Globus pallidus (tissue), 1 donor: ENCODE measurements around the gene ADK.
"Not testable (repeated sequence)": the region's sequence is repeated elsewhere in the genome, so short reads cannot be mapped to it uniquely, and the experiment has no call there.

ENCODE experiments used
- DNase-seq: peaks from one replicate; pipeline ENCODE4 v3.0.0-alpha.2; 2015; ENCODE audit warnings: low spot score

The ADK gene

GRCh38 chr10:74558403-74558802 is 407.4 kb downstream of the ADK start:
- DNase-seq: no peak

- DNase-seq: no peak
These were observed 407.9 kb downstream of the ADK start for GRCh38 chr10:74558897-74559296.

GRCh38 chr10:74568896-74569295 is 417.9 kb downstream of the ADK start:
- DNase-seq: not testable (repeated sequence)

GRCh38 chr10:74573497-74573896 is 422.5 kb downstream of the ADK start:
- DNase-seq: not testable (repeated sequence)

GRCh38 chr10:74575191-74575720 is 424.2 kb downstream of the ADK start:
- DNase-seq: no peak

GRCh38 chr10:74575912-74576311 is 424.9 kb downstream of the ADK start:
- DNase-seq: no peak

- DNase-seq: no peak
These were observed 425.6 kb downstream of the ADK start for GRCh38 chr10:74576586-74576985.

GRCh38 chr10:74580438-74580837 is 429.4 kb downstream of the ADK start:
- DNase-seq: not testable (repeated sequence)

- DNase-seq: no peak
These were observed 431.5 kb downstream of the ADK start for GRCh38 chr10:74582566-74582965.

- no peak for DNase-seq
These were observed 434.4 kb downstream of the ADK start for GRCh38 chr10:74585231-74586087.

GRCh38 chr10:74586088-74586585 is 435.1 kb downstream of the ADK start:
- DNase-seq: no peak

- no peak for DNase-seq
These were observed 436.3 kb downstream of the ADK start for GRCh38 chr10:74587109-74587854.

GRCh38 chr10:74589226-74589673 is 438.2 kb downstream of the ADK start:
- DNase-seq: peak; percentile 85

GRCh38 chr10:74589851-74590250 is 438.8 kb downstream of the ADK start:
- DNase-seq: no peak

GRCh38 chr10:74593470-74593869 is 442.4 kb downstream of the ADK start:
- no peak for DNase-seq

- DNase-seq: no peak
These were observed 445.7 kb downstream of the ADK start for GRCh38 chr10:74596713-74597112.

- DNase-seq: peak; percentile 29
These were observed 448.0 kb downstream of the ADK start for GRCh38 chr10:74598891-74599566.

GRCh38 chr10:74599672-74600071 is 448.7 kb downstream of the ADK start:
- no peak for DNase-seq

- DNase-seq: no peak
These were observed 449.1 kb downstream of the ADK start for GRCh38 chr10:74600170-74600569.

GRCh38 chr10:74602576-74602975 is 451.6 kb downstream of the ADK start:
- no peak for DNase-seq

- DNase-seq: no peak
These were observed 459.3 kb downstream of the ADK start for GRCh38 chr10:74610299-74610698.

- no peak for DNase-seq
These were observed 461.2 kb downstream of the ADK start for GRCh38 chr10:74612195-74612594.
